Upper lobe of left lung (tissue), 6 donors: ENCODE measurements around the gene SENP7. TPM values are rescaled to one million over a fixed set of nuclear protein-coding genes. Genes with fewer than 3 reads are reported as not detected.

Experiments used
- ATAC-seq, 2 donors: fragments of 200-7000 bp; cut with Tn5 transposase; one replicate each; pipeline ENCODE4 v1.9.1; 2022; ENCODE audit warnings: mild to moderate bottlenecking in 2 of 2, moderate library complexity in 2 of 2; ENCODE audit not compliant: low FRiP score in 2 of 2
- DNase-seq, 2 donors: peaks; one replicate each; pipeline ENCODE4 v3.0.0-alpha.2; 2019 to 2020
- H3K27ac ChIP-seq, 4 donors: fragments of 200-600 bp; sonication (generic); one replicate each; pipeline ENCODE4 v1.5.1; 2016 to 2019
- H3K27me3 ChIP-seq, 4 donors: fragments of 200-600 bp; sonication (generic); one replicate each; pipeline ENCODE4 v1.5.1; 2017 to 2019
- H3K36me3 ChIP-seq, 4 donors: fragments of 200-600 bp; sonication (generic); one replicate each; pipeline ENCODE4 v1.5.1; 2016 to 2019
- H3K4me1 ChIP-seq, 4 donors: fragments of 200-600 bp; sonication (generic); one replicate each; pipeline ENCODE4 v1.5.1; 2018 to 2019
- H3K4me3 ChIP-seq, 4 donors: fragments of 200-600 bp; sonication (generic); one replicate each; pipeline ENCODE4 v1.5.1; 2017 to 2019; ENCODE audit warnings: mild to moderate bottlenecking in 2 of 4, moderate library complexity in 1 of 4
- H3K9me3 ChIP-seq, 4 donors: fragments of 200-600 bp; sonication (generic); one replicate each; pipeline ENCODE4 v1.5.1; 2018 to 2019
- CTCF ChIP-seq, 6 experiments: fragments of 450-650 bp in 4 of 6; fragments of 200-600 bp in 2 of 6; sonication (generic) in 2 of 6; IDR thresholded peaks; one replicate each; pipeline ENCODE4 v1.5.1; 2016 to 2019; ENCODE audit warnings: antibody characterized with exemption in 6 of 6
- EP300 ChIP-seq, 4 donors: sonication (generic); formaldehyde crosslinking; IDR thresholded peaks; one replicate each; pipeline ENCODE4 v1.5.1; 2017; ENCODE audit warnings: antibody characterized with exemption in 4 of 4, control low read depth in 2 of 4
- POLR2A ChIP-seq, 4 donors: fragments of 450-650 bp; IDR thresholded peaks; one replicate each; pipeline ENCODE4 v1.5.1; 2016 to 2017; ENCODE audit warnings: antibody characterized with exemption in 4 of 4, mild to moderate bottlenecking in 2 of 4
- POLR2AphosphoS5 ChIP-seq, 2 donors: sonication (generic); formaldehyde crosslinking; IDR thresholded peaks; one replicate each; pipeline ENCODE4 v1.5.1; 2017; ENCODE audit warnings: antibody characterized with exemption in 2 of 2
- WGBS, 2 donors: methylation state at CpG; one replicate each; pipeline ENCODE4 v1.1.5; 2017 to 2018; 5-methylcytosine and 5-hydroxymethylcytosine counted together
- total RNA-seq, 6 donors: library from RNA; depleted of rRNA in 4 of 6; stranded (reverse); fragments of >200 nt in 4 of 6; gene quantifications; one replicate each; pipeline versions ENCODE4 v1.1.0 to v1.2.1, GENCODE V29; 2016 to 2021
- donor health status: DM: no; HTN: no; CAD: no; lungs with moderate emphysema.
- donor health status: DM: no; HTN: yes; CAD: no; lungs with severe emphysema.

SENP7 gene
- total RNA-seq, 6 donors from 2014 or later, result 6.0 to 34.6 (median 14.3) TPM

- WGBS, 2 donors, result 40 to 68% methylated on average over 12 to 17 of the region's 17 CpGs
- TF ChIP-seq POLR2AphosphoS5 (IDR thresholded peaks at IDR 0.05) (no peak), CTCF (IDR thresholded peaks at IDR 0.05) (no peak), POLR2A (IDR thresholded peaks at IDR 0.05) (no peak), EP300 (IDR thresholded peaks at IDR 0.05) (no peak)
- Histone ChIP-seq H3K27ac (peak overlapping the region in 1 of 4 donors; percentile 73), H3K27me3 (no peaks in the 10 kb centered on the region), H3K36me3 (no peaks in the 10 kb centered on the region), H3K4me1 (peaks cover 0 to 11% (median 1%) of the 10 kb centered on the region in 4 donors), H3K4me3 (peak overlapping the region in 3 of 4 donors; percentile 1 to 24 (median 18)), H3K9me3 (no peaks in the 10 kb centered on the region)
- DNase-seq (peak; percentile 22 to 45), ATAC-seq (no peak)
These were observed 46.3 kb downstream of the SENP7 start for GRCh38 chr3:101466465-101467309.

- no peak for ATAC-seq
- no peaks in the 10 kb centered on the region for H3K9me3 ChIP-seq
These were observed 48.8 kb downstream of the SENP7 start for GRCh38 chr3:101464235-101464634.

GRCh38 chr3:101461451-101461850 is 51.6 kb downstream of the SENP7 start:
- Histone ChIP-seq H3K27me3 (no peaks in the 10 kb centered on the region), H3K4me3 (no peak overlapping the region), H3K27ac (no peak overlapping the region), H3K36me3 (peaks cover 0 to 11% (median 2%) of the 10 kb centered on the region in 4 donors), H3K9me3 (no peaks in the 10 kb centered on the region), H3K4me1 (peaks cover 0 to under 1% (median 0%) of the 10 kb centered on the region in 4 donors)
- no peak for ATAC-seq
- DNase-seq, result no peak
- WGBS, 2 donors, result 78 to 96% methylated on average over 4 of the region's 4 CpGs
- TF ChIP-seq POLR2AphosphoS5 (IDR thresholded peaks at IDR 0.05) (no peak), CTCF (IDR thresholded peaks at IDR 0.05) (no peak), EP300 (IDR thresholded peaks at IDR 0.05) (no peak)

More at GRCh38 chr3:101464235-101464634, 48.8 kb downstream of the SENP7 start:
- WGBS, 2 donors, result 93 to 94% methylated on average over 2 of the region's 2 CpGs
- no peaks in the 10 kb centered on the region for H3K36me3 ChIP-seq
- no peak overlapping the region for H3K27ac ChIP-seq
- H3K4me1 ChIP-seq, result peaks cover 0 to 11% (median 1%) of the 10 kb centered on the region in 4 donors
- H3K4me3 ChIP-seq, result no peak overlapping the region
- TF ChIP-seq CTCF (IDR thresholded peaks at IDR 0.05), result no peak
- no peak for TF ChIP-seq POLR2A (IDR thresholded peaks at IDR 0.05)
- no peak for TF ChIP-seq POLR2AphosphoS5 (IDR thresholded peaks at IDR 0.05)
- no peak for TF ChIP-seq EP300 (IDR thresholded peaks at IDR 0.05)
- no peak for DNase-seq
- no peaks in the 10 kb centered on the region for H3K27me3 ChIP-seq

- DNase-seq (no peak), ATAC-seq (no peak)
- WGBS, 2 donors, result 82 to 90% methylated on average over 2 of the region's 2 CpGs
- Histone ChIP-seq H3K4me3 (no peak overlapping the region), H3K27ac (no peak overlapping the region), H3K4me1 (no peaks in the 10 kb centered on the region), H3K36me3 (peaks cover 0 to 14% (median 2%) of the 10 kb centered on the region in 4 donors), H3K27me3 (no peaks in the 10 kb centered on the region), H3K9me3 (no peaks in the 10 kb centered on the region)
- TF ChIP-seq CTCF (IDR thresholded peaks at IDR 0.05) (no peak), POLR2AphosphoS5 (IDR thresholded peaks at IDR 0.05) (no peak), EP300 (IDR thresholded peaks at IDR 0.05) (no peak), POLR2A (IDR thresholded peaks at IDR 0.05) (no peak)
These were observed 54.6 kb downstream of the SENP7 start for GRCh38 chr3:101458387-101458786.
